ENCODE results near the gene IL1A. TPM values are rescaled to one million over a fixed set of nuclear protein-coding genes. Genes with fewer than 3 reads are reported as not detected.
A peak's percentile ranks its signal among the peaks of the same experiment; 100 is the strongest.

The IL1A gene
- total and polyA plus RNA-seq, 9 of the 15 experiments (the other 6 are each of a cell fraction or from before 2014, with no cell fraction given) = 0.03 to 0.27 (median 0.14) TPM; not detected in 2

- TF ChIP-seq ATF6 (CRISPR knock-in tag; IDR thresholded peaks at IDR 0.05) = no peak
- TF ChIP-seq ZNF75A (CRISPR knock-in tag; IDR thresholded peaks at IDR 0.05) = no peak
- TF ChIP-seq GTF2A2 (tag; IDR thresholded peaks at IDR 0.05) = no peak
- TF ChIP-seq ZKSCAN8 (CRISPR knock-in tag; IDR thresholded peaks at IDR 0.05) = no peak
- no peak for TF ChIP-seq KLF16 (IDR thresholded peaks at IDR 0.05)
- TF ChIP-seq ILK (tag; IDR thresholded peaks at IDR 0.05; ENCODE audit: borderline replicate concordance, low read depth) = no peak
- no peak for TF ChIP-seq ZNF347 (CRISPR knock-in tag; IDR thresholded peaks at IDR 0.05; ENCODE audit: low read depth)
- no peak for TF ChIP-seq ZNF174 (CRISPR knock-in tag; IDR thresholded peaks at IDR 0.05)
- TF ChIP-seq ARID2 (IDR thresholded peaks at IDR 0.05) = peak; percentile 96
- TF ChIP-seq ZNF146 (CRISPR knock-in tag; IDR thresholded peaks at IDR 0.05; ENCODE audit: unreplicated experiment) = no peak
- peak; percentile 58 for TF ChIP-seq NEUROD1 (IDR thresholded peaks at IDR 0.05; ENCODE audit: borderline replicate concordance, low read depth, low read length, partially characterized antibody)
- TF ChIP-seq ARID3A (IDR thresholded peaks at IDR 0.05; ENCODE audit: borderline replicate concordance, low read depth, low read length) = no peak
- TF ChIP-seq SRSF3 (IDR thresholded peaks at IDR 0.05; ENCODE audit: insufficient read depth, low read length) = no peak
- TF ChIP-seq L3MBTL2 (IDR thresholded peaks at IDR 0.05) = peak; percentile 38; the same call in 1 of the 2 replicates
- no peak for TF ChIP-seq DIDO1 (tag; IDR thresholded peaks at IDR 0.05; ENCODE audit: low read depth)
- TF ChIP-seq ZSCAN29 (IDR thresholded peaks at IDR 0.05) = no peak
- TF ChIP-seq CBFA2T2 (conservative IDR thresholded peaks at IDR 0.05) = no peak
- no peak for TF ChIP-seq NR1H2 (CRISPR knock-in tag; IDR thresholded peaks at IDR 0.05)
- TF ChIP-seq NFIX (CRISPR knock-in tag; IDR thresholded peaks at IDR 0.05; ENCODE audit: low read depth) = no peak
- no peak for TF ChIP-seq ZEB2 (IDR thresholded peaks at IDR 0.05)
- TF ChIP-seq PREB (CRISPR knock-in tag; IDR thresholded peaks at IDR 0.05) = 0 out of 2 replicates have a peak, but pooled peaks have one; percentile 29
- no peak for TF ChIP-seq PHF21A (IDR thresholded peaks at IDR 0.05; ENCODE audit: borderline replicate concordance, low read depth)
- TF ChIP-seq ZNF589 (CRISPR knock-in tag; IDR thresholded peaks at IDR 0.05; ENCODE audit: low read depth) = 0 out of 2 replicates have a peak, but pooled peaks have one; percentile 42
- TF ChIP-seq THAP7 (CRISPR knock-in tag; IDR thresholded peaks at IDR 0.05) = no peak
- TF ChIP-seq MAX (CRISPR knock-in tag; IDR thresholded peaks at IDR 0.05) = 0 out of 2 replicates have a peak, but pooled peaks have one; percentile 13
Observed at GRCh38 chr2:112726487-112727190, 57.7 kb downstream of the IL1A start (continued).

Measured in K562 (cell line).